Common myeloid progenitor, CD34-positive (primary cell): ENCODE measurements around the gene CYGB.

ENCODE experiments used
- CTCF ChIA-PET: fragments of 350-600 bp; sonication (Branson Sonifier 250); formaldehyde crosslinking; loops from one replicate; lab custom pipeline; 2021; ENCODE audit warnings: antibody characterized with exemption; lab: Charles Lee
- POLR2A ChIA-PET: fragments of 350-600 bp; sonication (Branson Sonifier 250); formaldehyde crosslinking; loops from one replicate; lab custom pipeline; 2021; ENCODE audit warnings: antibody characterized with exemption; lab: Charles Lee
- DNase-seq, 3 donors: peaks; one replicate each; pipeline versions ENCODE4 v3.0.0 to v3.0.0-alpha.2; 2013
- H3K27ac ChIP-seq, 2 experiments: 1 replicate in 1 of 2; 2 replicates in 1 of 2; pipeline ENCODE4 v1.7.0; 2013; ENCODE audit warnings: inconsistent platforms in 2 of 2, low read length in 2 of 2, mild to moderate bottlenecking in 2 of 2, low read depth in 1 of 2, moderate library complexity in 1 of 2; ENCODE audit not compliant: severe bottlenecking in 2 of 2, insufficient read depth in 1 of 2, poor library complexity in 1 of 2
- H3K27me3 ChIP-seq, 5 experiments: replicated peaks in 2 of 5; 1 replicate in 3 of 5; 2 replicates in 2 of 5; pipeline versions ENCODE4 v1.6.1 to v1.7.0; 2013; ENCODE audit warnings: low read length in 4 of 5, mild to moderate bottlenecking in 2 of 5, moderate library complexity in 2 of 5, inconsistent platforms in 1 of 5; ENCODE audit not compliant: insufficient read depth in 5 of 5, control insufficient read depth in 4 of 5
- H3K36me3 ChIP-seq, 4 experiments: 1 replicate in 2 of 4; 2 replicates in 2 of 4; pipeline versions ENCODE4 v1.6.1 to v1.7.0; 2013; ENCODE audit warnings: low read length in 3 of 4, control low read depth in 1 of 4, mild to moderate bottlenecking in 1 of 4; ENCODE audit not compliant: control insufficient read depth in 4 of 4, insufficient read depth in 4 of 4
- H3K4me1 ChIP-seq, 4 experiments: 1 replicate in 3 of 4; 2 replicates in 1 of 4; pipeline versions ENCODE4 v1.6.1 to v1.7.1; 2013; ENCODE audit warnings: low read length in 3 of 4, mild to moderate bottlenecking in 3 of 4, control low read depth in 1 of 4, inconsistent platforms in 1 of 4, moderate library complexity in 1 of 4; ENCODE audit not compliant: control insufficient read depth in 4 of 4, insufficient read depth in 4 of 4; ENCODE audit errors: control extremely low read depth in 1 of 4
- H3K4me3 ChIP-seq, 7 experiments: 1 replicate in 4 of 7; 2 replicates in 3 of 7; pipeline versions ENCODE4 v1.5.1 to v1.7.0; 2013; ENCODE audit warnings: mild to moderate bottlenecking in 7 of 7, low read length in 6 of 7, moderate library complexity in 6 of 7, inconsistent platforms in 2 of 7, low read depth in 2 of 7, control low read depth in 1 of 7; ENCODE audit not compliant: insufficient read depth in 4 of 7, control insufficient read depth in 1 of 7; ENCODE audit errors: extremely low read depth in 1 of 7
- H3K9me3 ChIP-seq, 5 experiments: 1 replicate in 4 of 5; 2 replicates in 1 of 5; pipeline versions ENCODE4 v1.6.1 to v1.7.1; 2013; ENCODE audit warnings: low read length in 4 of 5, mild to moderate bottlenecking in 2 of 5, inconsistent platforms in 1 of 5, low read depth in 1 of 5, moderate library complexity in 1 of 5; ENCODE audit not compliant: control insufficient read depth in 4 of 5, insufficient read depth in 2 of 5; ENCODE audit errors: control extremely low read depth in 1 of 5
- WGBS: methylation state at CpG from one replicate; pipeline ENCODE4 v1.1.5; 2013; ENCODE audit not compliant: insufficient coverage; 5-methylcytosine and 5-hydroxymethylcytosine counted together

CYGB gene

GRCh38 chr17:76502341-76503211 lies 34.9 kb downstream of the CYGB start:
- DNase-seq, result no peak
- no peak overlapping the region for H3K27ac ChIP-seq
- H3K27me3 ChIP-seq, result no peaks in the 10 kb centered on the region
- peaks cover 0 to 49% (median 20%) of the 10 kb centered on the region in 4 experiments for H3K4me1 ChIP-seq
- POLR2A ChIA-PET, result interaction anchor here (0.5 to 0.7 kb wide), 2 partner anchors 50 to 97 kb away, joined by 3 read pairs; no protein-coding TSS in a partner anchor
- CTCF ChIA-PET, result interaction anchor here (0.6 to 37.8 kb wide), 14 partner anchors 10 to 999 kb away, joined by 3 to 787 read pairs (median 4); partner anchors contain the start of genes AANAT and UBE2O
- H3K9me3 ChIP-seq, result no peaks in the 10 kb centered on the region
- WGBS, result 76% methylated on average over 6 of the region's 8 CpGs
- no peak overlapping the region for H3K4me3 ChIP-seq
- H3K36me3 ChIP-seq, result no peaks in the 10 kb centered on the region

- peaks cover 0 to 57% (median 20%) of the 10 kb centered on the region in 4 experiments for H3K4me1 ChIP-seq
- POLR2A ChIA-PET, result interaction anchor here (0.5 to 0.7 kb wide), 2 partner anchors 50 to 98 kb away, joined by 3 read pairs; no protein-coding TSS in a partner anchor
- CTCF ChIA-PET, result interaction anchor here (0.8 to 37.8 kb wide), 9 partner anchors 9 to 199 kb away, joined by 3 to 787 read pairs (median 3); partner anchors contain the start of genes AANAT and UBE2O
- WGBS, result 79% methylated on average over 7 of the region's 11 CpGs
- no peak for DNase-seq
- H3K27me3 ChIP-seq, result no peaks in the 10 kb centered on the region
- no peak overlapping the region for H3K27ac ChIP-seq
- no peaks in the 10 kb centered on the region for H3K36me3 ChIP-seq
- H3K4me3 ChIP-seq, result peak overlapping the region; percentile 65 to 88 (median 78)
- no peaks in the 10 kb centered on the region for H3K9me3 ChIP-seq
These were observed 35.6 kb downstream of the CYGB start for GRCh38 chr17:76501827-76502307.

GRCh38 chr17:76501018-76501826 lies 36.3 kb downstream of the CYGB start, which contains the start of gene RHBDF2:
RHBDF2 (minus strand) TSS chr17:76501423; CDS start chr17:76481524, 19,899 bp downstream.
- under 1% methylated on average over 68 of the region's 72 CpGs for WGBS
- Histone ChIP-seq H3K36me3 (no peaks in the 10 kb centered on the region), H3K4me1 (peaks cover 0 to 57% (median 18%) of the 10 kb centered on the region in 4 experiments), H3K27ac (no peak within 1 kb of the TSS), H3K27me3 (no peaks in the 10 kb centered on the region), H3K4me3 (peak within 1 kb of the TSS; percentile 65 to 88 (median 78)), H3K9me3 (no peaks in the 10 kb centered on the region)
- peak; percentile 65 to 81 (median 77) for DNase-seq
- ChIA-PET POLR2A (interaction anchor here (0.6 to 0.7 kb wide), 2 partner anchors 9 to 49 kb away, joined by 3 read pairs; no protein-coding TSS in a partner anchor), CTCF (interaction anchor here (0.8 to 37.8 kb wide), 6 partner anchors 10 to 93 kb away, joined by 3 to 787 read pairs (median 4); partner anchors contain the start of genes AANAT and UBE2O)

- CTCF ChIA-PET, result interaction anchor here (1.0 to 37.8 kb wide), 3 partner anchors 14 to 130 kb away, joined by 3 to 787 read pairs (median 3); partner anchors contain the start of genes AANAT and UBE2O
- Histone ChIP-seq H3K4me3 (peak overlapping the region; percentile 65 to 88 (median 73)), H3K27ac (no peak overlapping the region), H3K4me1 (peaks cover 0 to 57% (median 18%) of the 10 kb centered on the region in 4 experiments), H3K36me3 (no peaks in the 10 kb centered on the region), H3K27me3 (no peaks in the 10 kb centered on the region), H3K9me3 (no peaks in the 10 kb centered on the region)
- 6% methylated on average over 10 of the region's 10 CpGs for WGBS
- DNase-seq, result no peak
- POLR2A ChIA-PET, result interaction anchor here (0.6 to 0.8 kb wide), 2 partner anchors 8 to 9 kb away, joined by 3 to 5 read pairs; no protein-coding TSS in a partner anchor
These were observed 36.8 kb downstream of the CYGB start for GRCh38 chr17:76500747-76501017.

GRCh38 chr17:76500074-76500746 lies 37.3 kb downstream of the CYGB start:
- CTCF ChIA-PET, result interaction anchor here (1.0 to 37.8 kb wide), 4 partner anchors 10 to 130 kb away, joined by 3 to 787 read pairs (median 4); partner anchors contain the start of genes AANAT and UBE2O
- WGBS, result 78% methylated on average over 14 of the region's 17 CpGs

GRCh38 chr17:76499267-76499667 lies 38.2 kb downstream of the CYGB start:
- WGBS, result 100% methylated on average over 1 of the region's 5 CpGs
- ChIA-PET CTCF (interaction anchor here (1.0 to 37.8 kb wide), 3 partner anchors 8 to 34 kb away, joined by 4 to 787 read pairs (median 5); partner anchors contain the start of genes AANAT and UBE2O), POLR2A (no interaction called here)

More at GRCh38 chr17:76500074-76500746, 37.3 kb downstream of the CYGB start:
- Histone ChIP-seq H3K4me3 (peak overlapping the region in 6 of 7 experiments; percentile 69 to 88 (median 76)), H3K27ac (no peak overlapping the region), H3K4me1 (peaks cover 0 to 57% (median 18%) of the 10 kb centered on the region in 4 experiments), H3K36me3 (no peaks in the 10 kb centered on the region), H3K9me3 (no peaks in the 10 kb centered on the region), H3K27me3 (no peaks in the 10 kb centered on the region)
- DNase-seq, result peak in 1 of 3 donors; percentile 18
- POLR2A ChIA-PET, result interaction anchor here (0.6 to 0.8 kb wide), 2 partner anchors 8 to 9 kb away, joined by 3 to 5 read pairs; no protein-coding TSS in a partner anchor

More at GRCh38 chr17:76499267-76499667, 38.2 kb downstream of the CYGB start:
- no peak overlapping the region for H3K4me3 ChIP-seq
- no peaks in the 10 kb centered on the region for H3K9me3 ChIP-seq
- H3K36me3 ChIP-seq, result no peaks in the 10 kb centered on the region
- H3K27me3 ChIP-seq, result no peaks in the 10 kb centered on the region
- H3K27ac ChIP-seq, result no peak overlapping the region
- no peak for DNase-seq
- peaks cover 0 to 64% (median 22%) of the 10 kb centered on the region in 4 experiments for H3K4me1 ChIP-seq
